Measurements from ENCODE around the gene CBX2.

Gene CBX2

DNA sequence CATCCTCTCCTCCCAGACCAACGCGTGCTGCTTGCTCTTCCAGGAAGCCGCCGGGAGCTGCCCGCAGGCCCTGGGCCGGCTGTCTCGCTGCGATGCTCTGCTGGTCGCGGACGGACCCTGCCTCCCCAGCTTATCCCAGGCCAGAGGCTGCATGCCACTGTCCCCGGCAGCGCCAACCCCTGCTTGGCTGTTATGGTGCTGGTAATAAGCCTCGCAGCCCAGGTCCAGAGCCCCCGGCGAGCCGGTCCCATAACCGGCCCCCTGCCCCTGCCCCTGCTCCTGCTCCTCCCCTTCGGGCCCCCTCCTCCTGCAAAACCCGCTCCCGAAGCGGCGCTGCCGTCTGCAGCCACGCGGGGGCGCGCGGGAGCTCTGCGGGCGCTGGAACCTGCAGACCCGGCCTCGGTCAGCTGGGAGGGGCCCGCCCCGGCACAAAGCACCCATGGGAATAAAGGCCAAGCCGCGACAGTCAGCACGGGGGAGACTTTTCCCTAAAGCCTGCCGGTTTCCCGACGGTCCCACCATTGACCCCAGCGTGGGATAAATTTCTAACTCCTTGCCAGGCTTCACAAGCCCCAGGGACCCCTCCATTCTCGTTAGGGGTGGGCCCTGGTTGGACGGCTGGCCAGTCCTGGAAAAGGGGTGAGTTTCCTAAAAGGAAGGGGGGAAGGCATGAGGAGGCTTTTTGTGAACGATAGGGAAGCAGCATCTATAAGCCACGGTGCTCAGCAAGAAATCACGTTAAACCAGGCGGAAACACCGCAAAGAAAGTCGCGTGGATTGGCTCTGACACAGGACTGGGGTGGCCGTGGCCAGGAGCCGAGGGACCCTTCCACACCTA is 36.0 kb upstream of the CBX2 start:
- H3K4me2 ChIP-seq (ENCODE audit: low read length), result peak overlapping the region; percentile 89
- H3K4me3 ChIP-seq (ENCODE audit: low read length), result peak overlapping the region; percentile 70
- H3K4me1 ChIP-seq (ENCODE audit: low read length), result peaks cover 35% of the 10 kb centered on the region

DNA sequence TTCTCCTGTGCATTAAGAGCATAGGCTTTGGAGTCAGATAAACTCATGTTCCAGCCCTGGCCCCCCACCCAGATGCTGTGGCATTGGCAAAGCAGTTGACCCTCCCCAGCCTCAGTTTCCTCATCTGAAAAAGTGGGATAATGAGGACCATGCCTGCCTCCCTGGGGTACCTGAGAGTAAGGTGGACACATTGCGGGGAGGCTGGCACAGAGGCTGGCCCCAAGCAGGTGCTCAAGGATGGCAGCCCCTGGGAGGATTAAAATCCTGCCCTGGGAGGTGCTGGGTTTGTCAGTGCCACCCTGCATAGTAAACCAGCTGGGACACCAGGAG is 35.4 kb upstream of the CBX2 start:
- no peak overlapping the region for H3K27ac ChIP-seq (ENCODE audit: low read length)

More for the DNA sequence above, 36.0 kb upstream of the CBX2 start:
- H4K20me1 ChIP-seq (ENCODE audit: insufficient read depth, low read length), result no peaks in the 10 kb centered on the region
- H3K27ac ChIP-seq (ENCODE audit: low read length), result no peak overlapping the region
- H2AFZ ChIP-seq (ENCODE audit: low read depth, low read length), result no peak overlapping the region
- no peaks in the 10 kb centered on the region for H3K79me2 ChIP-seq (ENCODE audit: low read length)
- no peaks in the 10 kb centered on the region for H3K36me3 ChIP-seq (replicated peaks; ENCODE audit: low read depth, low read length)
- H3K27me3 ChIP-seq (ENCODE audit: low read depth, low read length), result peaks cover 25% of the 10 kb centered on the region
- H3K9me3 ChIP-seq (ENCODE audit: insufficient read depth, low read length), result no peaks in the 10 kb centered on the region
- TF ChIP-seq, protein P1, sequence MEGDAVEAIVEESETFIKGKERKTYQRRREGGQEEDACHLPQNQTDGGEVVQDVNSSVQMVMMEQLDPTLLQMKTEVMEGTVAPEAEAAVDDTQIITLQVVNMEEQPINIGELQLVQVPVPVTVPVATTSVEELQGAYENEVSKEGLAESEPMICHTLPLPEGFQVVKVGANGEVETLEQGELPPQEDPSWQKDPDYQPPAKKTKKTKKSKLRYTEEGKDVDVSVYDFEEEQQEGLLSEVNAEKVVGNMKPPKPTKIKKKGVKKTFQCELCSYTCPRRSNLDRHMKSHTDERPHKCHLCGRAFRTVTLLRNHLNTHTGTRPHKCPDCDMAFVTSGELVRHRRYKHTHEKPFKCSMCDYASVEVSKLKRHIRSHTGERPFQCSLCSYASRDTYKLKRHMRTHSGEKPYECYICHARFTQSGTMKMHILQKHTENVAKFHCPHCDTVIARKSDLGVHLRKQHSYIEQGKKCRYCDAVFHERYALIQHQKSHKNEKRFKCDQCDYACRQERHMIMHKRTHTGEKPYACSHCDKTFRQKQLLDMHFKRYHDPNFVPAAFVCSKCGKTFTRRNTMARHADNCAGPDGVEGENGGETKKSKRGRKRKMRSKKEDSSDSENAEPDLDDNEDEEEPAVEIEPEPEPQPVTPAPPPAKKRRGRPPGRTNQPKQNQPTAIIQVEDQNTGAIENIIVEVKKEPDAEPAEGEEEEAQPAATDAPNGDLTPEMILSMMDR (IDR thresholded peaks at IDR 0.05; ENCODE audit: low read depth, low read length), result peak; percentile 86
- TF ChIP-seq EZH2phosphoT487 (IDR thresholded peaks at IDR 0.05; ENCODE audit: low read depth), result no peak
- peak overlapping the region; percentile 32; the same call in 1 of the 2 replicates for H3K9ac ChIP-seq (ENCODE audit: low read length)

DNA sequence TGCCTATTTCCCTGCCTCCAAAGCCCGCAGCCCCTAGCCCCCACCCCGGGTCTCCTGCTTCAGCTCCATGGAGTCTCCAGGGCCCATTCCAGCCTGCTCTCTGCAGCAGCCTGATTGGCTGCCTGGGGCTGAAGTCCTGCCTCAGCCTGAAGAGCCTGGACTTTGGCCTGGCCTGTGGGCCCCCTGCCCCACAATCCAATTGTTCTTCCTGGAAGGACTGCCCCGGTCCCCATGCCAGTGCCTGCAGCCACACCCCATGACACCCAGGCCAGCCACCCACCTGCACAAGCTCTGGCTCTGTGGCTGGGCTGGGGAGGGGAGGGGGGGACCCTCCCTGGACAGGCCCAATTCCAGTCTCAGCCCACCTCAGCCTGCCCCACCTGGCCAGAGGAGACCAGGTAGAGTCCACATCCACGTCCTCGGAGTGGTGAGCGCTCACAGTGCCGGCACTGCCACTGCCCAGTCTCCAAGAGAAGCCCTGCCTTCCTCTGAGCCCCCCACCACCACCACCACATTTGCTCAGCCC is 34.9 kb upstream of the CBX2 start:
- no peak overlapping the region for H3K27ac ChIP-seq (ENCODE audit: low read length)
- no peak overlapping the region for H3K9ac ChIP-seq (ENCODE audit: low read length)
- no peaks in the 10 kb centered on the region for H4K20me1 ChIP-seq (ENCODE audit: insufficient read depth, low read length)
- TF ChIP-seq, protein P1 (IDR thresholded peaks at IDR 0.05; ENCODE audit: low read depth, low read length), result no peak
- TF ChIP-seq EZH2phosphoT487 (IDR thresholded peaks at IDR 0.05; ENCODE audit: low read depth), result no peak
- H3K4me3 ChIP-seq (ENCODE audit: low read length), result no peak overlapping the region
- peaks cover 35% of the 10 kb centered on the region for H3K4me1 ChIP-seq (ENCODE audit: low read length)
- H2AFZ ChIP-seq (ENCODE audit: low read depth, low read length), result no peak overlapping the region
- no peaks in the 10 kb centered on the region for H3K9me3 ChIP-seq (ENCODE audit: insufficient read depth, low read length)
- no peak overlapping the region for H3K4me2 ChIP-seq (ENCODE audit: low read length)
- peaks cover 25% of the 10 kb centered on the region for H3K27me3 ChIP-seq (ENCODE audit: low read depth, low read length)
- H3K36me3 ChIP-seq (replicated peaks; ENCODE audit: low read depth, low read length), result no peaks in the 10 kb centered on the region
- H3K79me2 ChIP-seq (ENCODE audit: low read length), result no peaks in the 10 kb centered on the region

More for the DNA sequence above, 35.4 kb upstream of the CBX2 start:
- Histone ChIP-seq H3K4me2 (ENCODE audit: low read length) (peak overlapping the region; percentile 89), H3K79me2 (ENCODE audit: low read length) (no peaks in the 10 kb centered on the region), H3K9me3 (ENCODE audit: insufficient read depth, low read length) (no peaks in the 10 kb centered on the region), H2AFZ (ENCODE audit: low read depth, low read length) (no peak overlapping the region), H4K20me1 (ENCODE audit: insufficient read depth, low read length) (no peaks in the 10 kb centered on the region), H3K9ac (ENCODE audit: low read length) (no peak overlapping the region), H3K4me3 (ENCODE audit: low read length) (no peak overlapping the region), H3K36me3 (replicated peaks; ENCODE audit: low read depth, low read length) (no peaks in the 10 kb centered on the region), H3K27me3 (ENCODE audit: low read depth, low read length) (peaks cover 25% of the 10 kb centered on the region), H3K4me1 (ENCODE audit: low read length) (peaks cover 35% of the 10 kb centered on the region)
- TF ChIP-seq, protein P1 (IDR thresholded peaks at IDR 0.05; ENCODE audit: low read depth, low read length), result no peak
- no peak for TF ChIP-seq EZH2phosphoT487 (IDR thresholded peaks at IDR 0.05; ENCODE audit: low read depth)

DNA sequence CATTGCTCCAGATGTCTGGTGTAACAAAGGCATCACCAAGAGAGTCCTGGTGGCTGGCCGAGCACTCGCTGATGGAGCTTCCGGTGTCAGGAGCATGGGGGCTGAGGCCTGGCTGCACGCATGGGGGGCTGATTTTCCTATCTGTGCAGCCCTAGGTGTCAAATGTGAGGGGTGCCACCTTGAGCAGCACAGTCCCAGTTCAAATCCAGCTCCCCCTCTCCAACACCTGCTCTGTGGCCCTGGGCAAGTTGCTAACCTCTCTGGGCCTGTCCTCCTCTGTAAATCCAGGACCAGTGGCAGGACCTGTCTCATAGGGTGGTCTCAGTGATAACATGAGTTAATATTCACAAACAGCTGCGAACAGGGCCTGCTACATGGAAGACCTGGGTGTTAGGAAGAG is 34.3 kb upstream of the CBX2 start:
- no peak overlapping the region for H3K4me3 ChIP-seq (ENCODE audit: low read length)
- no peak for TF ChIP-seq EZH2phosphoT487 (IDR thresholded peaks at IDR 0.05; ENCODE audit: low read depth)
- TF ChIP-seq, protein P1 (IDR thresholded peaks at IDR 0.05; ENCODE audit: low read depth, low read length), result no peak
- peaks cover 35% of the 10 kb centered on the region for H3K4me1 ChIP-seq (ENCODE audit: low read length)
- H4K20me1 ChIP-seq (ENCODE audit: insufficient read depth, low read length), result no peaks in the 10 kb centered on the region
- no peaks in the 10 kb centered on the region for H3K79me2 ChIP-seq (ENCODE audit: low read length)
- no peak overlapping the region for H2AFZ ChIP-seq (ENCODE audit: low read depth, low read length)
- H3K27ac ChIP-seq (ENCODE audit: low read length), result no peak overlapping the region
- no peaks in the 10 kb centered on the region for H3K9me3 ChIP-seq (ENCODE audit: insufficient read depth, low read length)
- H3K36me3 ChIP-seq (replicated peaks; ENCODE audit: low read depth, low read length), result no peaks in the 10 kb centered on the region
- no peak overlapping the region for H3K4me2 ChIP-seq (ENCODE audit: low read length)
- no peak overlapping the region for H3K9ac ChIP-seq (ENCODE audit: low read length)
- peaks cover 22% of the 10 kb centered on the region for H3K27me3 ChIP-seq (ENCODE audit: low read depth, low read length)

All from OCI-LY3 (cell line).